ENCODE results near the gene CYP19A1. TPM values are rescaled to one million over a fixed set of nuclear protein-coding genes. Genes with fewer than 3 reads are reported as not detected.

The CYP19A1 gene
- total RNA-seq, 1 experiment from 2014 or later, result 2.4 TPM

DNA sequence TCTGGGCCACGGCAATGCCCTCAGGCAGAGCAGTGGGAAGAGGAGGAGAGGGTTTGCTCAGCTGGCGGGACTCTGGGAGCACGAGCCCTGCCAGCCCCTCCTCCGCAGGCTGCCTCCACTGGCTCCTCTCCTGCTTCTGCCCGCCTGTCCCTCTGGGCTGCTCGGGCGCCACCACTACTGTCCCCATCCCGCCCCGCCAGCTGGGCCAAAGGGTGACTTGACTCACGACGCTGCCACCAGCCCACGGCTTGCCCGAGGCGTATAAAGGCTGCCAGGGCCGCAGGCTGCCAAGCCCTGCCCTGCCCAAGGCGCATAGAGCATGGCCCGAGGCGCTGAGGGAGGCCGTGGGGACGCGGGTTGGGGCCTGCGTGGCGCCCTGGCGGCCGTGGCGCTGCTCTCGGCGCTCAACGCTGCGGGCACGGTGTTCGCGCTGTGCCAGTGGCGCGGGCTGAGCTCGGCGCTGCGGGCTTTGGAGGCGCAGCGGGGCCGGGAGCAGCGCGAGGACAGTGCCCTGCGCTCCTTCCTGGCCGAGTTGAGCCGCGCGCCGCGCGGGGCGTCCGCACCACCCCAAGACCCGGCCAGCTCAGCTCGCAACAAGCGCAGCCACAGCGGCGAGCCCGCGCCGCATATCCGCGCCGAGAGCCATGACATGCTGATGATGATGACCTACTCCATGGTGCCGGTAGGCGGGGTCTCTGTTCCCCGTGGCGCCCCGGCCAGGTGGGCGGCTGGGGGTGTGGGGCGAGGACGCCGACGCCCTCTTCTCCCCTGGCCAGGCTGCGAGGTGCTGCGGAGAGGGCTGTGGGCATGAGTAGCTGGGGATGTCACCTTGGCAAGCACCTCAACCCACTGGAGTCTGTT lies 3.2 kb upstream of the CYP19A1 start, which contains the start of gene GLDN:
TSS of gene GLDN (plus strand) at position 290 of the 861 bp plus-strand sequence. CDS start at position 320, 30 bp downstream.
- no peak within 1 kb of the TSS for H3K9ac ChIP-seq (ENCODE audit: low read length)

DNA sequence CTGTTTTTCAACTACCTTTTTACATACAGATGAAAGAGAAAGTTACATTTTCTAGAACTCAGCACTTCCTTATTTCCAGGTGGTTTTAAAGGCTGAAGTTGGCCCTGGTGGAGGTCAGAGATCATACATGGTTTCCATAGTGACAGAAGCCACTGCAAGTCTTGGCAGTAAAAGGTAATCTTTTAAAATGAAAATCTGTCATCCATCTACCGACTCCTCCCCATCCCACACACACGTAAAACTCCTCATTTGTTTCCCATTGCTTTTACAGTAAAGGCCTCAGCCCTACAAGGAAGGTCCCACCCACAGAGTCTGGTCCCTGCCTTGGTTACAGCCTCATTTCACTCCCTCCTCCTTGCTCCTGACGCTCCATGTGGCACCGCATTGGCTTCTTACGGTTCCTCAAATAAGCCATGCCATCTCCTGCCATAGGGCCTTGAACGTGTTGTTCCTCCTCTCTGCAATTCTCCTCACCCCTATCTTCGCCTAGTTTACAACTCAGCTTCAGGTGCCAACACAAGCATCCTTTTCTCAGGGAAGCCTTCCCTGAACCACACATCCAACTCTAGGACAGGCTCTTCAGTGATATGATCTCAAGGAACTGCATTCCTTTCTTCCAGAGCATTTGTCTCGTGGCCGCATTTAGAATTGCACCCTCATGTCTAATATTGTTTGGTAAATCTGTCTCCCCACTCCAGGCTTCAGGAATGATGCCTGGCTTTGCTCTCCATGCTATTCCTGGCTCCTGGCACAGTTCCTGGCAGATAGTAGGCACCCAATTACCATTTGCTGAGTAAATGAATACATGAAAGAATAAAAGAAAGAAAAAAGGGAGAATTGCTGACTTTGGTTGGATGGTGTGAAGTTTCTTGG lies 2.6 kb downstream of the CYP19A1 start:
- Histone ChIP-seq H3K79me2 (ENCODE audit: low read length) (no peaks in the 10 kb centered on the region), H3K4me2 (ENCODE audit: low read depth, low read length, poor library complexity, severe bottlenecking) (no peak overlapping the region), H3K27ac (ENCODE audit: low read length) (no peak overlapping the region), H2AFZ (ENCODE audit: low read length) (no peak overlapping the region), H3K36me3 (ENCODE audit: insufficient read depth, low read length) (no peaks in the 10 kb centered on the region), H3K9me3 (ENCODE audit: low read length) (no peaks in the 10 kb centered on the region), H3K4me3 (ENCODE audit: low read length) (no peak overlapping the region), H3K9ac (ENCODE audit: low read length) (no peak overlapping the region), H3K9me2 (replicated peaks; ENCODE audit: insufficient read depth, low read length) (no peaks in the 10 kb centered on the region), H3K4me1 (ENCODE audit: low read length) (no peaks in the 10 kb centered on the region; the same call in 1 of the 2 replicates), H4K20me1 (ENCODE audit: insufficient read depth, low read depth, low read length) (no peaks in the 10 kb centered on the region), H3K27me3 (ENCODE audit: low read length) (no peaks in the 10 kb centered on the region)
- no peak for DNase-seq

More for the DNA sequence above, 3.2 kb upstream of the CYP19A1 start, which contains the start of gene GLDN:
- no peak within 1 kb of the TSS for H3K4me3 ChIP-seq (ENCODE audit: low read length)
- no peaks in the 10 kb centered on the region for H3K4me1 ChIP-seq (ENCODE audit: low read length)
- H3K9me3 ChIP-seq (ENCODE audit: low read length), result no peaks in the 10 kb centered on the region
- H3K79me2 ChIP-seq (ENCODE audit: low read length), result no peaks in the 10 kb centered on the region
- no peaks in the 10 kb centered on the region for H4K20me1 ChIP-seq (ENCODE audit: insufficient read depth, low read depth, low read length)
- no peak within 1 kb of the TSS for H2AFZ ChIP-seq (ENCODE audit: low read length)
- no peaks in the 10 kb centered on the region for H3K36me3 ChIP-seq (ENCODE audit: insufficient read depth, low read length)
- H3K27me3 ChIP-seq (ENCODE audit: low read length), result no peaks in the 10 kb centered on the region
- no peak within 1 kb of the TSS for H3K4me2 ChIP-seq (ENCODE audit: low read depth, low read length, poor library complexity, severe bottlenecking)
- H3K9me2 ChIP-seq (replicated peaks; ENCODE audit: insufficient read depth, low read length), result no peaks in the 10 kb centered on the region
- no peak within 1 kb of the TSS for H3K27ac ChIP-seq (ENCODE audit: low read length)
- no peak for DNase-seq

DNA sequence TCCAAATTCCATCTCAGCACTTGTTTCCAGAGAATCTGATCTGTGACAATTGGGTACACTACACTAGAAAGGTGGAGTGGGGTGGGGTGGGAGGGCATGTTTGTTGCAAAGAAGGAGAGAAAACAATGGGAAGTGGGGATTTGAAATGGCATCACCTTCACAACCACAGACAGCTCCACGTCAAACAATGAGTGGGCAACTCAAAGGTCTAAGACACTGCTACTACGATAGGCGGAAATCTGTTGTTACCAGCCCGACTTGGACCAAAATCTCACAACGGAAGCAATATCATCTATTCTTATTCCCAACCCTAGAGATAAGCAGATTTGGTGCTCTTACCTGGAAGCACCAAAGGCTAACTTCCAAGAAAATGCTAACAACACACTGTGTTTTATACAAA lies 3.3 kb downstream of the CYP19A1 start:
- no peaks in the 10 kb centered on the region for H3K27me3 ChIP-seq (ENCODE audit: low read length)
- no peak overlapping the region for H3K4me3 ChIP-seq (ENCODE audit: low read length)
- no peak overlapping the region for H3K4me2 ChIP-seq (ENCODE audit: low read depth, low read length, poor library complexity, severe bottlenecking)
- no peaks in the 10 kb centered on the region for H3K36me3 ChIP-seq (ENCODE audit: insufficient read depth, low read length)
- no peaks in the 10 kb centered on the region for H4K20me1 ChIP-seq (ENCODE audit: insufficient read depth, low read depth, low read length)
- no peak overlapping the region for H3K27ac ChIP-seq (ENCODE audit: low read length)
- H3K79me2 ChIP-seq (ENCODE audit: low read length), result no peaks in the 10 kb centered on the region
- H2AFZ ChIP-seq (ENCODE audit: low read length), result no peak overlapping the region
- H3K9me2 ChIP-seq (replicated peaks; ENCODE audit: insufficient read depth, low read length), result no peaks in the 10 kb centered on the region
- H3K4me1 ChIP-seq (ENCODE audit: low read length), result no peaks in the 10 kb centered on the region; the same call in 1 of the 2 replicates
- H3K9me3 ChIP-seq (ENCODE audit: low read length), result no peaks in the 10 kb centered on the region
- H3K9ac ChIP-seq (ENCODE audit: low read length), result no peak overlapping the region
- DNase-seq, result no peak

DNA sequence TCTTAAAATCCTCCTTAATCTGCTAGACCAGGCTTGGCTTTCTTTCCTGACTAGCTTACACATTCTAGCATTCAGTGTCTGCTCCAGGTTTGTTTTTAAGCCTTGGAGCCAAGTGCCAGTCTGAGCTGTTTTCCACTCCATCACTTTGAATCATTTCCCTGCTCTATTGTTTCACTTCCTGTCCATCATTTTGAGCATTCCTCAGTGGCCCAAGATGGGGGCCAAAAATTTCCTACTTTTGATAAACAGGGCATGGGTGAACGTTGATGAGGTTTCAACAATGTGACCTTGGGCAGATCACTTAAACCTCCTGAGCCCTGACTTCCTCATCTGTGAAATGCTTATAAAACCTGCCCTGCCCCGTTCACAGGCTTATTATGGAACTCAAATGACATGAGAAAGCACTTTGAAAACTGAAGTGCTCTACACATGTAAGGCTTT lies 4.4 kb downstream of the CYP19A1 start:
- Histone ChIP-seq H3K79me2 (ENCODE audit: low read length) (no peaks in the 10 kb centered on the region), H4K20me1 (ENCODE audit: insufficient read depth, low read depth, low read length) (no peaks in the 10 kb centered on the region), H3K27me3 (ENCODE audit: low read length) (no peaks in the 10 kb centered on the region), H3K9me2 (replicated peaks; ENCODE audit: insufficient read depth, low read length) (no peaks in the 10 kb centered on the region), H3K27ac (ENCODE audit: low read length) (no peak overlapping the region), H2AFZ (ENCODE audit: low read length) (no peak overlapping the region), H3K4me2 (ENCODE audit: low read depth, low read length, poor library complexity, severe bottlenecking) (no peak overlapping the region), H3K9me3 (ENCODE audit: low read length) (no peaks in the 10 kb centered on the region), H3K4me1 (ENCODE audit: low read length) (no peaks in the 10 kb centered on the region; the same call in 1 of the 2 replicates), H3K9ac (ENCODE audit: low read length) (no peak overlapping the region), H3K4me3 (ENCODE audit: low read length) (no peak overlapping the region), H3K36me3 (ENCODE audit: insufficient read depth, low read length) (no peaks in the 10 kb centered on the region)
- DNase-seq, result no peak

DNA sequence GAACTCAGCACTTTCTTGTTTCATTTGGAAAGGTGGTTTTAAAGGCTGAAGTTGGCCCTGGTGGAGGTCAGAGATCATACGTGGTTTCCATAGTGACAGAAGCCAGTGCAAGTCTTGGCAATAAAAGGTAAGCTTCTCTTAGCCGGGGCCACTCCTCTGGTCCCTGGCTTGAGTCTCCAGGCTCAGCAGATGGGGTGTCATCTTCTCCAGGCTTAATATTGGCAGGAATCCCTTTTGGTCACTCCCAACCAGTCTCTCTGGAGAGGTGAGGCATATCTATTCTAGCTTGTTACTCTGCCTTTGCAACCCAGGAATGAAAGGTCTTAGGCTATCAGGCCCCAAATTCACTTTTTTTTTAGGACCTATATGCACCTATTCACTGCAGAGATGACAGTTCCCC lies 4.8 kb downstream of the CYP19A1 start:
- Histone ChIP-seq H3K9ac (ENCODE audit: low read length) (no peak overlapping the region), H3K9me3 (ENCODE audit: low read length) (no peaks in the 10 kb centered on the region), H3K4me2 (ENCODE audit: low read depth, low read length, poor library complexity, severe bottlenecking) (no peak overlapping the region), H2AFZ (ENCODE audit: low read length) (no peak overlapping the region), H3K79me2 (ENCODE audit: low read length) (no peaks in the 10 kb centered on the region), H3K27ac (ENCODE audit: low read length) (no peak overlapping the region), H3K36me3 (ENCODE audit: insufficient read depth, low read length) (no peaks in the 10 kb centered on the region), H3K4me1 (ENCODE audit: low read length) (no peaks in the 10 kb centered on the region; the same call in 1 of the 2 replicates), H3K4me3 (ENCODE audit: low read length) (no peak overlapping the region), H3K9me2 (replicated peaks; ENCODE audit: insufficient read depth, low read length) (no peaks in the 10 kb centered on the region), H4K20me1 (ENCODE audit: insufficient read depth, low read depth, low read length) (no peaks in the 10 kb centered on the region), H3K27me3 (ENCODE audit: low read length) (no peaks in the 10 kb centered on the region)
- no peak for DNase-seq

DNA sequence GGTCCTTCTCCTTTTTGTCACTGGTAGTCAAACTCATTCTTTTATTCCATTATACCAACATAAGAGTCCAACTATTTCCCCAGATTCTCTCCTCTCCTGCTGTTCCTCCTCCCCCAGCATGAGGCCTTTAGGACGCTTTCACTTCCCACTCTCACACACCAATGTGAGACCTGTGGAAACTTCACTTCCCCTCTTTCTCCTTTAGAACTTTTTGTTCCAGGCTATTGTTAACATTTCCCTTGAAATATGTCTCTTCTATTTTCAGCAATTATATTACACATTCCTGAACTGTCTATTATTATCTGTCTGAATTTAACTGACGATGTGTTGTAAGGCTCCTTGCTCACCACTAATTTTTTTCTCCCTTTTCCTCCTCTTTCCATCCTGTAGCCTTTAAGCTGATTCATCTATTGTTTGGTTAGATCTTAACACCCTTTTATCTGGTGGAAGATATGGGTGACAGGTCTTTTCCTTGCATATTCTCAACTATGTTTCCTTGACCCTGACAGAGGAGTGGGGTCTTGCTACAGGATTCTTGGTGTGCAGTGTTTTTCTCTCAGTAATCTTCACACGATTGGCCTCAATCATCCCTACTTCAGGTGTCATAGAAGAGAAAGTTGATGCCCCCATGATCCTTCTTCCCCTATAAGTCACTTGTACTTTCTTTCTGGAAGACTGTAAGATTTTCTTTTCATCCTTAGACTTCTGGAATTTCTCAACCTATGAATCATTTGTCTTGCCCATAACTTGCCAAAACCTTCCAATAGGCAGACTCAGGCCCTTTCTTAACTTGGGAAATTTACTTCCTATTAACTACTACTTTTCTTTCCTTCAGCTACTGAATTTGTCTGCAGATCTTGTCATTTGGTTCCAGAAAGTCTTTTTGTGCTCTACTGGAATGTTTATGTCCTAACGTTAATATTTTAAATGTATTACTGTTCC lies 5.9 kb downstream of the CYP19A1 start:
- Histone ChIP-seq H3K79me2 (ENCODE audit: low read length) (no peaks in the 10 kb centered on the region), H3K9me3 (ENCODE audit: low read length) (no peaks in the 10 kb centered on the region), H3K9ac (ENCODE audit: low read length) (no peak overlapping the region), H3K9me2 (replicated peaks; ENCODE audit: insufficient read depth, low read length) (no peaks in the 10 kb centered on the region), H3K4me2 (ENCODE audit: low read depth, low read length, poor library complexity, severe bottlenecking) (no peak overlapping the region), H4K20me1 (ENCODE audit: insufficient read depth, low read depth, low read length) (no peaks in the 10 kb centered on the region), H2AFZ (ENCODE audit: low read length) (no peak overlapping the region), H3K27me3 (ENCODE audit: low read length) (no peaks in the 10 kb centered on the region), H3K4me3 (ENCODE audit: low read length) (no peak overlapping the region), H3K4me1 (ENCODE audit: low read length) (no peaks in the 10 kb centered on the region; the same call in 1 of the 2 replicates), H3K27ac (ENCODE audit: low read length) (no peak overlapping the region), H3K36me3 (ENCODE audit: insufficient read depth, low read length) (no peaks in the 10 kb centered on the region)
- DNase-seq, result no peak

DNA sequence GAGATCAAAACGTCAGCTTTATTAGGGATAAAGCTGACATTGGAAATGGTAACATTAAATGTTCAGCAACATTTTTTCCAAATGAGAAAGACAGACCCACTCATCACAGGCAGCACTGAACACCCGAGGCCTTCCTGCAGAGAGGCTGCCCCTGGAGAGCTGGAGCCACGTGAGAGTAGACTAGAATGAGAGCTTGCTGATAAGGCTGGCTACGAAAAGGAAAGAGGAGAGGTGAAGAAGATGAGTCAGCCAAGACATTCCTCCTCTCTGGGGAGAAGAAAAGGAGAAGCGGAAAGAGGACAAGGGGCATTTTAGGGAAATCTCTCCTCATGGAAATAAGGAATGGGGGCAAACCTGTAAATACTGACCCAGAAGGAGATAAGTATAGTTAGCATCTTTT lies 7.3 kb downstream of the CYP19A1 start:
- DNase-seq, result no peak
- Histone ChIP-seq H3K9ac (ENCODE audit: low read length) (no peak overlapping the region), H3K36me3 (ENCODE audit: insufficient read depth, low read length) (no peaks in the 10 kb centered on the region), H3K27me3 (ENCODE audit: low read length) (no peaks in the 10 kb centered on the region), H3K4me1 (ENCODE audit: low read length) (no peaks in the 10 kb centered on the region; the same call in 1 of the 2 replicates), H3K9me3 (ENCODE audit: low read length) (no peaks in the 10 kb centered on the region), H4K20me1 (ENCODE audit: insufficient read depth, low read depth, low read length) (no peaks in the 10 kb centered on the region), H3K27ac (ENCODE audit: low read length) (no peak overlapping the region), H3K9me2 (replicated peaks; ENCODE audit: insufficient read depth, low read length) (no peaks in the 10 kb centered on the region), H2AFZ (ENCODE audit: low read length) (no peak overlapping the region), H3K4me2 (ENCODE audit: low read depth, low read length, poor library complexity, severe bottlenecking) (no peak overlapping the region), H3K79me2 (ENCODE audit: low read length) (no peaks in the 10 kb centered on the region), H3K4me3 (ENCODE audit: low read length) (no peak overlapping the region)
